RPMI8226 (cell line): ENCODE measurements around the gene AK2.

Experiments
- DNase-seq: peaks from one replicate; pipeline ENCODE4 v3.0.0-alpha.2; 2015

The AK2 gene

DNA sequence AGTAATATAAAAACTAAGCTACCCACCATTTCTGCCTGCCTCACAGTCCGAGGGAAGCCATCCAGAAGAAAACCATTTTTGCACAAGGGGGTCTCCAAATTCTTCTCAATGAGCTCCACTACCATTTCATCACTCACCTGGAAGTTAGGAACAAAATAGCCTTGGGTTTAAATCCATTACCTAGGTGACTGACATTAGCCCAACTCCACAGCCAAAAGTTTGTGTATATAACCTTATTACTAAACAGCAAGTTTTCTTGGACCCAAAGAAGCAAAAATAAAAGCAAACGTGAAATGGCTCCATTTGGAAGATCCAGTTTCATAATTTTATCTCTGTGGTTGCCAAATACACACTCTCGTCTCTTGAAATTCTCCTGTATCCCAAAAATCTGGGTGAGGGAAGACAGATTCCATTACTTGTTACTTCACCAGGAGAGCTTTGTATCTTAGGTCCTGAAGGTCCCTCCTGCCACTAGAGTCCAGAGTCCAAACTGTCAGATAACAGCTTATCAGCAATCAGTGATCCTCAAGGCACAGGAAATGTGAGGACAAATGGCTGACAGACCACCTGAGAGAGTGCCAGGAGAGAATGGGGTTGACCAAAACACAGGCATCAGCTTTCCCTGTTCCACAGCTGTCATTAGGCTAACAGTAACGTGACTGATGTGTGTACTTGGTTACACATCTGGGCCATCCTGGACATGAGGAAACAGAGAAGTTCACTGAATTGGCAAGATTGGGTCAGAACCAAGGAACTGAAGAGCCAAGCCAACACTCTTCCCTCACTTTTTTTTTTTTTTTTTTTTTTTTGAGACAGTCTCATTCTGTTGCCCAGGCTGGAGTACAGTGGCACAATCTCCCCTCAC is 14.9 kb downstream of the AK2 start:
- DNase-seq = no peak

DNA sequence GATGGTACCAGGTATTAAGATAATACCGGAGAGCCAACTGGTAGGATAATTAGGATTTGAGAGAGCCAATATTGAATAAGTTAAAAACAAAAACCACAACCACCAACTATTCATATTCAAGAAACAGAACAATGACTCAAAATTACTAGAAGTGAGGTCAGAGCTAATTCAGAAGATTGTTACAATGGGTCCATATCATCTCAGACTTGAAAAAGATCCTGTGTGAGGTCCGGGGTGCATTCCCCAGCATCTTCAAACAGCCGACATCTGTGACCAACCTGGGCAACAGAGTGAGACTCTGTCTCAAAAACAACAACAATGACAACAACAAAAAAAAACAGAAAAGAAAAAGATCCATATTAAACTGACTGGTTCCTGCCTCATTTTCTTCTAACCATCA is 18.6 kb downstream of the AK2 start:
- DNase-seq = no peak

DNA sequence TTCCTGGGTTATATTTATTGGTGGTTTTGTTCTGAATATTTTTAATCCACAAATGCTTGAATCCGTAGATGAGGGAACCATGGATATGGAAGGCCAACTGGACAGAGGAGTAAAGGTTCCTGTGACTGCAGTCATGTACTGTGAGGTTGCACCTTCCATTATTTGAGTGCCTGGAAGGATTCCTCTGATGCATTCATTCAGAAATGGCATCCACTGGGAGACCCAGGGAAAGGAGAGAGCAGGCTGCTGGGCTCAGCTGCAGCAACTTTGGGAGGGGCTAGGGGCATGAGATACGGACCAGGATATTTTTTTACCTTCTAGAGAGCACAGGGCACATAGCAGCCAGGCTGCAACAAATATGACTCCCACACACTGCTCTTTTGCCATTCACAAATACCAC is 19.5 kb downstream of the AK2 start:
- DNase-seq = no peak

DNA sequence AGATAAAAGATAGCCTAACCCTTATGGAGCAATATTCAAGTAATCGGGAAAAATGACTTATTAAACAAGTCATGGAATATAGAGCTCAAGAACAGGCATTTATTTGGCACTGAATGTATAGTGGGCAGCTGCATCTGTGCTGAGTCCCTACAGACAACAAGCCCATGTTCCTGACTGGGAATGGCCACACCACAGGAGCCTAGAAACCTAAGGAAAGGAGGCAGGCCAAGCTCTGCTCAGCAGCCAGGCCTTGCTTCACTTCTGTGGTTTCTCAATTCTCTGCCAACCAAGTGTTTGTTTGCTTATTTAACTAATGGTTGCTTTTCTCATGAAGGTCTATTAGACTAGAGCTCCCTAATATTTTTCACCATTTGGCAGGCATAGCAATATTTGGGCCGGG is 21.5 kb downstream of the AK2 start:
- DNase-seq = no peak

DNA sequence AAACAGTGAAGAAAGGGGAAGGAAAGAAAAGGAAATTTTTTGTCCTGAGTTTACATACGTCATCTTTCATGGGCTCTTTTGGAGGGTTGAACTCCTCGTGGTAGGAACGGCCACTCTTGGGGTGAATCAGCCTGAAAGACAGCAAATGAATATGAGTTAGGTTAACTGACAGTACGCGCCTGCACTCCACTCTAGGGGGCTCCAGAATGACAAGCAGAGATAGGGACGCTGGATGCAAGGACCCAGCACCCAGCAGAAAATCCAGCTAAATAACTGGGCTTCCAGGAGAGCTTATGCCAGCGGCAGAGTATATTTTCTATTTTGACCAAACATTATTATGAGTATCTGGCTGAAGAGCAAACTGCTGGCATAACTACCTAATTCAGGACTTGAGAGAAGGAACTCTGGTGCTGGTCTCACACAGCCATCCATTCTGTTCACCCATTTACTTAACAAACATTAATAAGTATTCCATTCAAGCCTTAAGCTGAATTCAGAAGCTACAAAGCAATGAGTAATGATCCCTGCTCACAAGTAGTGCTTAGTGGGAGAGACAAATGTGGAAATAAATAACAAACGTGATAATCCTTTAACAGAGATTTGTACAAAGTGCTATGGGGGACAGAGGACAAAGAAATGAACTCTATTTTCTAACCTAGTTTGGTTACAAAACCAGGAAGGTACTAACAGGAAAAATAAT is 22.1 kb downstream of the AK2 start:
- no peak for DNase-seq

DNA sequence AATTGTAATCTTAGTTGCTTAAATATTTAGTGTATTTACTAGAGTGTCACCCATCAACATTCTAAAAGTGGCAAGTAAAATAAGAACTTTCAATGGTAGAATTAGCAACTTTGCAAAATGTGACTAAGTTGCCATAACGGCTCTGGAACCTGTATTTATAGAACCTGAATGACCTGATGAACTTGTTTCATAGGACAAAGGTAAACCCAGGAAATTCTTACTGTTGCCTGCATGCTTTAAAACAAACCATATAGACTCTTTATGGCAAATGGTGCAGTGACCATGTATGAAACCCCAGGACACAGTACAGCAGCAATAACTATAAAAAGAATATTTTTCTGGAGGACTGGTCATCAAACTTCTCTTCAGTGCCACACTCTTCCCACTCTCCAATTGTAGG is 22.9 kb downstream of the AK2 start:
- DNase-seq = no peak

DNA sequence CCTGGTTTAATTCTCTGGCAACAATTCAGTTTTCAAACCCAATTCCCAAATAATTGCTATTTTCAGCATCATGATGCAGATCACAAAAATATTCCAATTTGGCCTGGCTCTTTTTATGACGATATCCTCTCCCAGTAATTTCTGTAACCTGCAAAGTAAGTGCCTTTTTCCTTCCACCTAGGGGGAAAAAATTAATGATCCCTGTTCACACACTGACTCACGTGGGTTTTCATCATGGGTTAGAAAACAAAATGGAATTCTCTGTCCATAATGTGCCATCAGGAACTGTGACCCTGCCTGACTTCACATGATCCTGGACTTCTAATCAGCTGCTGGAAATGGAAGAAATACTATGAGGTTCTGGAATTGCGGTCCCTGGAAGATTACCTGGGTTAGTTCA is 24.5 kb downstream of the AK2 start:
- no peak for DNase-seq

DNA sequence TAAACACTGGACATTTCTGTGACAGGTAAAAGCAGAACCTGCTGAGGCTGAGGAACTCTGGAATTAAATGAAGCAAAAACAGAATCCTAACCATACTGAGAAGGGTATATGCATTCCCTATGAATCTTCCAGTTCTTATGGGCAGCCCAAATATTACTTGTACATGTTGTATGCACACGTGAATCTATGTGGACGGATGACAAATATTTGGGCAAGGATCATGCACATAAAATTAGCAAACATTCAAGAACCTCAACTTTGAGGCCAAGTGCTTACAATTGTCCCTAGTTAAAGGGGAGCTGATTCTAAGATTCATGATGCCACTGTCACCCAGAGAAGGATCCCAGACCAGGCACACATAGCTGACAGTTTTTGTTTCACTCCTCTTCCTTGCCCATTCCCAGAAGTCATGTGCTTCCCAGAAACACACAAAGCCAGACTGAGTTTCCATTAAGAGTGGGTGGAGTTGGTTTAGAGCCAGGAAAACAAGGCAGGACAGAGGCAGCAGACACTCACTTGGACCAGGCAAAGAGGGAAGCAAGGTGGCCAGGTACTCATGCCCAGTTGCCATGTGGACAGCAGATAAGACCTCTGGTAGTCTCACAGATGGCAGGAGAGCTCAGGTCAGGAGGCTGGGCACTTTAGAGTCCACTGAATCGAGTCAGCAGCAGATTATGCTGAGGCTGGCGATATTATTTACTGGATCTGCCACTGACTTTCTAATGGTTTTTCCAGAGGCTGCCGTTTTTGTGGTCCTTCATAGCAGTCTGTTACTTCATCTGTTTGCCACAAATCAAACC is 25.6 kb downstream of the AK2 start:
- DNase-seq = no peak

DNA sequence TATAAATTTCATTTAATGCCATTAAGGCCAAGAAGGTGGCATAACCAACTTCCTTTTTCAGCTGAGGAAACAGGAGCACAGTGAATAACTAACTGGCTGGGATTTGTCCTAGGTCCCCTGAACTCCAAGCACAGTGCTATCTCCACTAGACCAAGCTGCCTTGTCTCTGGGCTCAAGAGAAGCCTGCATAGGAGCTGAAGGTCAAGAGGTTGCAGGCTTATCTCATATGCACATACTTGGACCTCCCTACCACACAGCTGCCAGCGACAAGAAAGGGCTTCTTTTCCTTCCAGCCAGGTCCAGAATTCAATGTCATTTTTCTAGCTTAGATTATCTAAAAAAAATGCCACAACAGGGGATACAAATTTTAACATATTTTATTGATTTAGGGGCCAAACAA is 27.1 kb downstream of the AK2 start:
- DNase-seq = no peak

DNA sequence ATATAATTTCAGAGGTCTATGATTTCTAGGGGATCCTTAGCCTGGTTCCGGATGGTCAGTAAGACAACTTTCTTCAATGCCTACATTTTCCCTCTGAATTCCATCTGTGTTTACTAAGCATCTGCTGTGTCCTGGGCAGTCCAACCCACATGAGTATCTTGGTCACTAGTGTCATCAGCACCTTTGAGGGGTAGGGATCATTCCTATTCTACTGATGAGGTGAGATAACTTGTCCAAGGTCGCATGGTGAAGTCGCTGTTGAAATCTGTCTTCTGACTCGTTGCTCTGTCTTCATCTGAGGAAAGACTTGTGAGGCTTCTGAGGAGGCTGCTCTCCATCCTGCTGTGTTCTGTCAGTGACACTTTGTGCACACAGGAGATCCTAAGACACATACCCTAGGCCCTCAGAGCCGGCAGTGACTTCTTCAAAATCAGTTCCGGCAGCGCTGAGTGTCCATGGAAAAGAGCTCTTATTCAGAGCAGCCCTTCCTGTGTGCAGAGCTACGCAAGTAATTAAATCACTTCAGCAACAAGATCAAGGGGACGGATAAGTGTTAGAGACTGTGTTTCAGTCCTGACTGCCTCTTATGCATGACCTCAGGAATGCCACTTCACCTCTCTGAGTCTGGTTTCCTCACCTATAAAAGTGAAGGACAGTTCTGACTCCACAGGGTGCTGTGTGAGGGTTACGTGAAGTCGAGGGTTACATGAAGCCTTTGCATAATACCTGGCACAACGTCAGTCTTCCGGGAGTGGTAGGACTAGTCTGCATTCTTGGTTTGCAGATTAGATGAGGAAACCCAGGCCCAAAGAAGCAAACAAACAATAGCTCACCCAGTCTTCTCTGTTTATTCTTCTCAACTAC is 28.4 kb downstream of the AK2 start:
- no peak for DNase-seq

DNA sequence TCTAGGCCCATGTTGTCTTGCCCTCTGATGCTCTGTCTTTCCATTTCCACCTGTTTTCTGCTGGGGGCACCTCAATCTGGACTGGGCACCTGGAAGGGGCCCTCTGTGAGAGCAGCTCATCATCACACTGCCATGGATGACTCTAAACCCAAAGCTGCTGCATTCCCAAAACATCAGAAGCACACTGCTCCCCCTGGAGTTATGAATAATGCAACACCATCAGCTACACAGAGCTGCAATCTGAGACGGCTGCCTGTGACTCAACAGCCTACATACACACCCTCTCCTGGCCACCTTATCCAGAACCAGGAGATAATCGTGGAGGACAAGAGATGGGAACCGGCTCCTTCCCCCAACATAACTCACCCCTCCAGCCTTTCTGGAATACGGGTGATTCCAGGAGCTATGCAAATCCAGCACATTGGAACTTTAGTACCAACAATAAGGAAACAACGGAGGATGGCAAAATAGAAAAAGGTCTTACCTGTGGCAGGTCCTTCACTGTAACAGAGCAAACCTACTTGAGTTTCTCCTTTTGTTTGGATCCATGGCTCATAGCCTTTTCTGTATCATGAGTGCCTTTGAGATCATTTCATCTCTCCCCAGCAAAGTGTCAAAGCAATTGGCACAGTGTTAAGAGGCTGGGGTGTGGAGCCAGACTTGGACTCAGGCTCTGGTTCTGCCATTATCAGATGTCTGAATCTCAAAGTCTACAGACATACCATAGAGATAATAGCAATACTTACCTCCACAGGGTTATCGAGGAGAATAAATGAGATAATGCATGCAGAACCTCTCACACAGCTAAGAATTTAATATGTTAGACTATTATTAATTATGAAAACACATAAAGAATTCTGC is 29.3 kb downstream of the AK2 start:
- DNase-seq = peak; percentile 32

DNA sequence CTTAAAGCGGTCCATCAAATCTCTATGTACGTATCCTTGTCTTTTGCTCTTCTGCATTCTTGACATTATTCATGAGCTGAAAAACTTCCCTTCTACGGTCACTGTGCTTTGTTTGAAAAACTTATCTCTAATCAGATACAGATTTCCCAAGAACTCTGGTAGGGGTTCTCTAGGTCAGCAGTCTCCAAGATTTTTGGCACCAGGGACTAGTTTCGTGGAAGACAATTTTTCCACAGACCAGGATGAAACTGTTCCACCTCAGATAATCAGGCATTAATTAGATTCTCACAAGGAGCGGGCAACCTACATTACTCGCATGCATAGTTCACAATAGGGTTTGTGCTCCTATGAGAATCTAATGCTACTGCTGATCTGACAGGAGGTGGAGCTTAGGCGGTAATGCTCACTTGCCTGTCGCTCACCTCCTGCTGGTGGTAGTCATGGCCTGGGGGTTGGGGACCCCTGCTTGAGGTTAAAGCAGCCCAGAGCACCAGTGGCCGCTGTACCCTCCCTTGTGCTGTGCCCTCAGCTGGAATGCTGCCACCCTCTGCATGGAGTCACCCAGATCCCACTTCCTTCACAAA is 30.8 kb downstream of the AK2 start:
- DNase-seq = no peak

DNA sequence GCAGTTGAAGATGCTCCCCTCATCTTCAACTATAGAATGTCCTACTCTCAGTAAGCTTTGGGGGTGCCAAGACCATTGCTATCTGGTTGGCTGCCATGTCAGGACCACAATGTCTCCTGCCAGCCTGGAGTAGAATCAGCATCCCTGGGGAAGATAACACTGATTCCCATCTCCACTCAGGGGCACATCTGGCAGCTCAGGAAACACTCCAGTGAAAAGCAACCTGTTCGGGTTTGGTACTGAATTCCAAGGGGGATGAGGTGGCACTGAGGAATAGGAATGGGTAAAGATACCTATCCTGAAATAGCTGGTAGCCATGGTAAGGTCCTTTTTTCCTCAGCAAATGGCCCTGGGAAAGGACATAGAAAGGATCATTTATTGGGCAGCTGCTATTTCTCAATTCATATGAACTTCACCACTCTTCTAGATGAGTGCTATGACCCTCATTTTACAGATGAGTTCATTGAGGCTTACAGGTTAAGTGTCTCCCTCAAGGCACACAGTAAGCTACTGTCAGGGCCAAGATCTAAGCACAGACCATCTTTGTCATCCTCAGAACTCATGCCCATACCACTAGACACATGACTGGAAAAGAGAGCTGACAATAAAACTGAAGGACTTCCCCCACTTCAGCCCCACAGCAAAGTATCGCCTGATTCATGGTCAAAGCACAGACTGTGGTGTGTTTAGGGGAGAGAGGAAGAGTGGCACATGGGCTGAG is 31.4 kb downstream of the AK2 start:
- no peak for DNase-seq

DNA sequence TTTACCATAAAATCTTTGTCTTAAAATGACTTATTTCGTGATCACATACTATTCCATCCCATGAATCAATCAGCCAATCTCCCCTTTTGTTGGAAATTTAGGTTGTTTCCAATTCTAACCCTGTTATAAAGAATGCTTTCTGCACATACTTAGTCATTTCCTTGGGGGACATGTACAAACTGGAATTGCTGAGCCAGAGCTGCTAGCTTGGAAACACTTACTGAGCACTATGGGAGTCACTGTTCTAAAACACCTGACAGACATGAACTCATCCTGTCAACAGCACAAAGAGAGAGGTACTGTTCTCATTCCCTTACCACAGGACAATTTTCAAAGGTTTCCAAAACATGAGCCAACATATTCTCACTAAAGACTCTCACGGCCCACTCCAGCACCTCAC is 32.1 kb downstream of the AK2 start:
- DNase-seq = no peak

DNA sequence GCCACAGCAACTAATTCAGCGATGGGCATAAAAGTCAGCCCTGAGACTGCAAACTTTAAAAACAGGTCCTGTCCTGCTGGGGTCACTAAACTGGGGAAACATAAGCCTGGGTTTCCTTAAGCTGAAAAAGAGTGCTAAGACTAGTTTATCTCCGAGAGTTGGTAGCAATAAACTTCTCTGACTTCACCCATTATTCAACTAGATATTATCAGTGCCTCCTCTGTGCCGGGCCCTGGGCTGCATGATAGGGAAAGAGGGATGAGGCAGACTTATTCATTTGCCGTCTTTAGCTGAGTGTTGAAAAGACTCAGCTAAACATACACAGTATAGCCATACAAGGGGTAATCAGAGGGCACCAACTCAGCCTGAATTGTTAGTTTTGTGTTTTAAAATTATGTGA is 33.0 kb downstream of the AK2 start:
- no peak for DNase-seq

DNA sequence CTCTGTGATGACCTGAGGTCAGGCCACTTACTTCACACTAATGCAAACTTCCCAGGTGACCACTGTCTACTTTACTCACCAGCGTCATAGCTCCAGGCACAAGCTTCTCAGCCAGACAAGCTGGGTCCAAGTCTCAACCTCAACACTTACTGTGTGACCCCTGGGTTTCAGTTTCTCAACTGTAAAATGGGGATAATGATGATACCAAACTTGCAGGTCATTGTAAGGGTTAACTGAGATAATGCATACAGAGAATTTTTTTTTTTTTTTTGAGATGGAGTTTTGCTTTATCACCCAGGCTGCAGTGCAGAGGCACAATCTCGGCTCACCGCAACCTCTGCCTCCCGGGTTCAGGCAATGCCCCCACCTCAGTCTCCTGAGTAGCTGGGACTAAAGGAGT is 34.7 kb downstream of the AK2 start:
- no peak for DNase-seq

DNA sequence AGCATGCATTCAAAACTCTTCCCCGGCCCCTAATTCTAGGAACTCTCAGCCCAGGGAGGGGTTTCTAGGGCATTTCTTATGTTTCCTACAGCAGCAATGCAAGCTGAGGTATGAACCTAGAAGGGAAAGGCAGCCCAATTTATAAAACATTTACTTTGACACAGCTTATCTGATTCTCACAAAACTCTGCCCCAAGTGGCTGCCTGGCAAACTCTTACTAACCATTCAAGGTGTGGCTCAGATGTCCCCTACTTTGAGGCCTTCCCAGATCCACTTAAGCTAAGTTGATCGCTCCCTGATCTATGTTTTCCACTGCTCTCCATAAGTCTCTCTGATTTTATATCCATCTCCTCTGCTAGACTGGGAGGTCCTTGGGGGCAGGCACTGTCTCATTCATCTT is 35.4 kb downstream of the AK2 start:
- DNase-seq = peak; percentile 30

DNA sequence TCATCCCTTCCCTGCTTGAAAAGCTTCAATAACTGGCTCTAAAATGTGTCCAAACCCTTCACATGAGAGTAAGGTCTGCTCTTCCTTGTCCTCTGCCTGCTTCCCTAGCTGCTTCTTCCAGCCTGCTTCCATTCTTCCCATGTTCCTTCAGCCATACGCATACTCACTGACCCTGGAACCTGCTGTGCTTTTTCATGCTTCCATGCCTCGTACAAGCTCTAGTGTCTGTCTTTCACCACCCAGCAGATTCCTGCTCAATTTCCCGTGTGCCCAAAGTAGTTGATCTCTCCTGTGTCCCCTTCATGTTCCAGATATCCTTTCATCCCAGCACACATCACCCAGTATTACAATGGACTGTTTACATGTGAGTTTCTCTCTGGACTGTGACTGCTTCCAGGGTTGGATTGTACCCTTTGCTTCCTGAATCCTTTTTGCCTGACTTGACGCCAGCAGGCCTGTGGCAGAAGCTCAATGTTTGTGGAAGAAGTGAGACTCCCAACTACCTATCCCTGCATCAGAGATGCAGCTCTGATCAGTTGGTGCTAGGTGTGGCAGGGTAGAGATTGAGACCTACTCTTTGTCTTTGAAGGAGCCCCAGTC is 36.2 kb downstream of the AK2 start:
- no peak for DNase-seq

DNA sequence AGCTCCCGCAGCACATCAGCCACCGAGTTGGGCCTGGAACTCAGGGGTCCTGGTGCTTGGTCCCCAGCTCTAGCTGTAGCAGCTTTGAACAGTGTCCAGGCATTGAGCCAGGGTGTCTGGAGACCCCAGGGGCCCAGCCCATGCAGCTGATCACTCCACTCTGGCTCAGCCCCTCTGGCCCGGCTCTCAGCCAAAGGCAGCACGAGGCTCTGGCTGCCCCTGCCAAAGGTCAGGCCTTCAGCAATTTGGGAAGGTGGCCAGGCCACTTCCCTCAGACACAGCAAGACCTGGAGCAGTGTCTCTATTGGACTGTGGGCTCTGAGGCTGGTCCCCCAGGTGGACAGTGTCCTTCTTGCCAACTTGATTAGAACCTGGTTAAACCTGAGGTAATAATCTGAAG is 37.7 kb downstream of the AK2 start:
- no peak for DNase-seq

DNA sequence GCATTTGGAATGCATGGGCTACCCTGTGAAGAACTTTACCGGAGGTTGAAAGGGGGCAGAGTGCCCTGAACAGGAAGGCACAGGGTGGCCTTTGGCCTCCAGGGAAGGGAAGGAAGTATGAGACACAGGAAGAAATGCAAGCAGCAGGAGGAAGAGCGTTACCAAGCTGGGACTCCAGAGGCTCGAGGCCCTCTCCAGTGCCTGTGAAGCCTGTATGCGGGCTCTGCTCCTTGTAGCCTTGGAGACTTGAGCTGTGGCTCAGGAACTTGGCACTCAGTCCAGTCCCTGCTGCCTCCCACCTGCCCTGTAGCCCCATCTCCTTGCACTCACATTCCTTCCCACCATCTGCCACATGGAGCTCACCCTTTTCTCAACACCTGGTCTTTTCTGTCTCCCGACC is 38.6 kb downstream of the AK2 start:
- DNase-seq = no peak
